GM12878 (cell line): Measurements from ENCODE around the gene TRUB1. TPM values are rescaled to one million over a fixed set of nuclear protein-coding genes. Genes with fewer than 3 reads are reported as not detected.

Source experiments
- ATAC-seq: fragments of 200-7000 bp; cut with Tn5 transposase; 3 replicates; pipeline ENCODE4 v1.9.1; 2020; ENCODE audit warnings: mild to moderate bottlenecking, moderate library complexity
- BruUV-seq: library from RNA; stranded (reverse); fragments of 400-500 nt; replicated peaks from 2 replicates; lab custom pipeline; 2021; lab: Mats Ljungman, UMichigan
- CTCF ChIA-PET: fragments of 300-600 bp; sonication (Branson Sonifier 250); formaldehyde crosslinking; extraction: SDS; loops from one replicate; lab custom pipeline; 2021; ENCODE audit warnings: inconsistent platforms; lab: Yijun Ruan, JAX
- POLR2A ChIA-PET: fragments of 350-600 bp; formaldehyde crosslinking; extraction: SDS; loops from one replicate; lab custom pipeline; 2021; ENCODE audit warnings: inconsistent platforms; lab: Charles Lee
- RAD21 ChIA-PET: fragments of 300-600 bp; sonication (Branson Sonifier 250); formaldehyde crosslinking; loops from one replicate; lab custom pipeline; 2023; ENCODE audit warnings: antibody characterized with exemption; ENCODE audit not compliant: unreplicated experiment; lab: Charles Lee
- SMC1A ChIA-PET: fragments of 300-600 bp; sonication (Branson Sonifier 250); formaldehyde crosslinking; loops from one replicate; lab custom pipeline; 2023; ENCODE audit not compliant: unreplicated experiment, uncharacterized antibody; lab: Charles Lee
- DNase-seq: peaks from one replicate; pipeline ENCODE4 v3.0.0-alpha.2; 2011; ENCODE audit warnings: low read depth, low spot score
- FAIRE-seq: peaks from 3 replicates; lab custom pipeline; 2011; peaks lifted over from hg19 to GRCh38; lab: Jason Lieb, UNC
- H2AFZ ChIP-seq: 2 replicates; pipeline ENCODE4 v1.6.0; 2011; ENCODE audit warnings: low read depth, low read length, control low read depth; ENCODE audit not compliant: control insufficient read depth
- H3K27ac ChIP-seq: 2 replicates; pipeline ENCODE4 v1.5.1; 2011; ENCODE audit warnings: control low read depth; ENCODE audit not compliant: control insufficient read depth, insufficient read depth
- H3K27me3 ChIP-seq, 2 experiments: replicated peaks in 1 of 2; 2 replicates each; pipeline versions ENCODE4 v1.6.0 to v1.6.1; 2011; ENCODE audit warnings: low read length in 1 of 2; ENCODE audit not compliant: control insufficient read depth in 2 of 2, insufficient read depth in 2 of 2
- H3K36me3 ChIP-seq, 2 experiments: 2 replicates each; pipeline ENCODE4 v1.5.1; 2011; ENCODE audit warnings: low read length in 1 of 2; ENCODE audit not compliant: control insufficient read depth in 2 of 2, insufficient read depth in 2 of 2
- H3K4me1 ChIP-seq: 2 replicates; pipeline ENCODE4 v1.6.1; 2011; ENCODE audit warnings: mild to moderate bottlenecking, low read length, moderate library complexity, mixed read lengths; ENCODE audit not compliant: control insufficient read depth, insufficient read depth
- H3K4me2 ChIP-seq: 2 replicates; pipeline ENCODE4 v1.6.0; 2011; ENCODE audit warnings: control low read depth; ENCODE audit not compliant: control insufficient read depth, insufficient read depth
- H3K4me3 ChIP-seq: fragments of 200-600 bp; sonication (generic); 2 replicates; pipeline ENCODE4 v1.5.1; 2016
- H3K79me2 ChIP-seq: 2 replicates; pipeline ENCODE4 v1.6.0; 2011; ENCODE audit warnings: low read length; ENCODE audit not compliant: control insufficient read depth, insufficient read depth
- H3K9ac ChIP-seq: 2 replicates; pipeline ENCODE4 v1.8.0; 2011; ENCODE audit warnings: low read length, control low read depth, mixed read lengths; ENCODE audit not compliant: control insufficient read depth, insufficient read depth
- H3K9me3 ChIP-seq: replicated peaks from 3 replicates; pipeline ENCODE4 v1.5.1; 2011; ENCODE audit warnings: mild to moderate bottlenecking, low read length; ENCODE audit not compliant: control insufficient read depth, insufficient read depth
- H4K20me1 ChIP-seq: 2 replicates; pipeline ENCODE4 v1.6.0; 2011; ENCODE audit not compliant: control insufficient read depth, insufficient read depth
- BRCA1 ChIP-seq: IDR thresholded peaks from 2 replicates; pipeline ENCODE4 v1.6.1; 2011; ENCODE audit warnings: low read depth, low read length, improper control_type of control experiment
- SMAD5 ChIP-seq: IDR thresholded peaks from 2 replicates; pipeline ENCODE4 v1.6.1; 2016; ENCODE audit warnings: antibody characterized with exemption, low read depth
- ZNF24 ChIP-seq: fragments of 450-650 bp; IDR thresholded peaks from 2 replicates; pipeline ENCODE4 v1.6.1; 2017; ENCODE audit warnings: antibody characterized with exemption, mild to moderate bottlenecking
- WGBS: methylation state at CpG from one replicate; pipeline ENCODE4 v1.1.6; 2016; ENCODE audit warnings: low lambda C conversion rate; ENCODE audit not compliant: insufficient replicate concordance, insufficient coverage; ENCODE audit errors: missing lambda C conversion rate; 5-methylcytosine and 5-hydroxymethylcytosine counted together
- in situ Hi-C: fragments of 300-500 bp; cut with MboI; formaldehyde crosslinking; loops from 9 replicates; pipeline ENCODE4 v1.14.3; 2018; ENCODE audit warnings: mixed read lengths
- intact Hi-C: fragments of 100-400 bp; cut with micrococcal nuclease; formaldehyde crosslinking; loops from one replicate; pipeline ENCODE4 v1.14.2; 2022; ENCODE audit not compliant: unreplicated experiment
- polyA plus RNA-seq, 11 experiments: library from polyadenylated mRNA; depleted of rRNA in 4 of 11; unstranded in 6 of 11; stranded (reverse) in 5 of 11; fragments of >200 nt; fragmentation: Nextera tagmentation in 4 of 11; fragmentation: Illumina TruSeq in 1 of 11; extraction: Ambion mirVana in 4 of 11; extraction: Trizol in 1 of 11; gene quantifications; 1 replicate in 1 of 11; 2 replicates in 10 of 11; pipeline versions ENCODE4 v1.2.1 to v1.2.3, GENCODE V29; 2011 to 2016; ENCODE audit warnings: inconsistent platforms in 2 of 11, missing spikeins in 2 of 11, low read depth in 1 of 11
- total RNA-seq, 4 experiments: library from RNA; depleted of rRNA in 3 of 4; stranded (reverse); fragments of >200 nt in 3 of 4; fragmentation: Illumina TruSeq in 1 of 4; extraction: Trizol in 1 of 4; gene quantifications; 2 replicates each; pipeline versions ENCODE4 v1.2.1 to v1.2.3, GENCODE V29; 2013 to 2021
- TF ChIP-seq, protein P1 (sequence below): fragments of 150-350 bp; IDR thresholded peaks from 2 replicates; pipeline ENCODE4 v1.6.1; 2016; ENCODE audit warnings: low read depth, low read length

The TRUB1 gene
- total and polyA plus RNA-seq, 10 of the 15 experiments (the other 5 are each of a cell fraction or from before 2014, with no cell fraction given): 8.1 to 24.0 (median 15.9) TPM

- H3K27me3 ChIP-seq: no peaks in the 10 kb centered on the region
- H3K27ac ChIP-seq: no peak overlapping the region
- no peak for DNase-seq
- no peak overlapping the region for H3K4me2 ChIP-seq
- 51% methylated on average over 2 of the region's 2 CpGs for WGBS
- BruUV-seq: no TSS peak
- no peak overlapping the region for H3K9ac ChIP-seq
- no peak overlapping the region for H2AFZ ChIP-seq
- no peak for ATAC-seq
- in situ Hi-C loops (no loop called here), intact Hi-C loops (no loop called here)
- no peaks in the 10 kb centered on the region for H4K20me1 ChIP-seq
- no peaks in the 10 kb centered on the region for H3K9me3 ChIP-seq
- no peaks in the 10 kb centered on the region for H3K36me3 ChIP-seq
- POLR2A ChIA-PET: no interaction called here
- SMC1A ChIA-PET: interaction anchor here (1.1 kb wide), 1 partner anchor 19 kb away, joined by 3 read pairs; no protein-coding TSS in a partner anchor
- no peak overlapping the region for H3K4me3 ChIP-seq
- H3K4me1 ChIP-seq: no peaks in the 10 kb centered on the region; the same call in 1 of the 2 replicates
- TF ChIP-seq, protein P1, sequence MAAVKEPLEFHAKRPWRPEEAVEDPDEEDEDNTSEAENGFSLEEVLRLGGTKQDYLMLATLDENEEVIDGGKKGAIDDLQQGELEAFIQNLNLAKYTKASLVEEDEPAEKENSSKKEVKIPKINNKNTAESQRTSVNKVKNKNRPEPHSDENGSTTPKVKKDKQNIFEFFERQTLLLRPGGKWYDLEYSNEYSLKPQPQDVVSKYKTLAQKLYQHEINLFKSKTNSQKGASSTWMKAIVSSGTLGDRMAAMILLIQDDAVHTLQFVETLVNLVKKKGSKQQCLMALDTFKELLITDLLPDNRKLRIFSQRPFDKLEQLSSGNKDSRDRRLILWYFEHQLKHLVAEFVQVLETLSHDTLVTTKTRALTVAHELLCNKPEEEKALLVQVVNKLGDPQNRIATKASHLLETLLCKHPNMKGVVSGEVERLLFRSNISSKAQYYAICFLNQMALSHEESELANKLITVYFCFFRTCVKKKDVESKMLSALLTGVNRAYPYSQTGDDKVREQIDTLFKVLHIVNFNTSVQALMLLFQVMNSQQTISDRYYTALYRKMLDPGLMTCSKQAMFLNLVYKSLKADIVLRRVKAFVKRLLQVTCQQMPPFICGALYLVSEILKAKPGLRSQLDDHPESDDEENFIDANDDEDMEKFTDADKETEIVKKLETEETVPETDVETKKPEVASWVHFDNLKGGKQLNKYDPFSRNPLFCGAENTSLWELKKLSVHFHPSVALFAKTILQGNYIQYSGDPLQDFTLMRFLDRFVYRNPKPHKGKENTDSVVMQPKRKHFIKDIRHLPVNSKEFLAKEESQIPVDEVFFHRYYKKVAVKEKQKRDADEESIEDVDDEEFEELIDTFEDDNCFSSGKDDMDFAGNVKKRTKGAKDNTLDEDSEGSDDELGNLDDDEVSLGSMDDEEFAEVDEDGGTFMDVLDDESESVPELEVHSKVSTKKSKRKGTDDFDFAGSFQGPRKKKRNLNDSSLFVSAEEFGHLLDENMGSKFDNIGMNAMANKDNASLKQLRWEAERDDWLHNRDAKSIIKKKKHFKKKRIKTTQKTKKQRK: no peak
- TF ChIP-seq BRCA1 (no peak), ZNF24 (no peak), SMAD5 (no peak)
- TF ChIP-seq, all 136 proteins: peak for 0
- RAD21 ChIA-PET: no interaction called here
- no peaks in the 10 kb centered on the region for H3K79me2 ChIP-seq
- FAIRE-seq: no peak
- CTCF ChIA-PET: interaction anchor here (0.9 to 1.2 kb wide), 2 partner anchors 10 to 19 kb away, joined by 3 read pairs; no protein-coding TSS in a partner anchor
These were observed 82.5 kb downstream of the TRUB1 start for GRCh38 chr10:115020449-115020848.
